OCI-LY7 (cell line): ENCODE measurements around the gene MAP3K10. TPM values are rescaled to one million over a fixed set of nuclear protein-coding genes. Genes with fewer than 3 reads are reported as not detected.

Experiments
- BruUV-seq: library from RNA; stranded (reverse); fragments of 400-500 nt; replicated peaks from 2 replicates; lab custom pipeline; 2021; lab: Mats Ljungman, UMichigan
- CTCF ChIA-PET: fragments of 300-600 bp; sonication (Branson Sonifier 250); formaldehyde crosslinking; loops from one replicate; lab custom pipeline; 2022; ENCODE audit warnings: antibody characterized with exemption; ENCODE audit not compliant: unreplicated experiment; lab: Charles Lee
- POLR2A ChIA-PET: fragments of 300-600 bp; sonication (Branson Sonifier 250); formaldehyde crosslinking; loops from one replicate; lab custom pipeline; 2022; ENCODE audit warnings: antibody characterized with exemption; lab: Charles Lee
- DNase-seq: peaks from one replicate; pipeline ENCODE4 v3.0.0-alpha.2; 2015; ENCODE audit warnings: low spot score
- H2AFZ ChIP-seq: fragments of 200-600 bp; sonication (generic), shearing (Covaris generic); 2 replicates; pipeline ENCODE4 v1.6.1; 2014; ENCODE audit warnings: mild to moderate bottlenecking, antibody characterized with exemption, low read length, moderate library complexity
- H3K27ac ChIP-seq: fragments of 200-600 bp; sonication (generic); 2 replicates; pipeline ENCODE4 v1.5.1; 2014; ENCODE audit warnings: mixed run types, low read depth, mild to moderate bottlenecking, moderate library complexity, low read length, inconsistent platforms; ENCODE audit not compliant: poor library complexity, severe bottlenecking
- H3K36me3 ChIP-seq: fragments of 200-600 bp; sonication (generic); 2 replicates; pipeline ENCODE4 v1.6.1; 2014; ENCODE audit warnings: mild to moderate bottlenecking, antibody characterized with exemption, low read length, moderate library complexity, mixed read lengths; ENCODE audit not compliant: insufficient read depth
- H3K4me1 ChIP-seq: fragments of 200-600 bp; sonication (generic); 2 replicates; pipeline ENCODE4 v1.5.1; 2014; ENCODE audit warnings: mild to moderate bottlenecking, low read length; ENCODE audit not compliant: insufficient read depth, poor library complexity, severe bottlenecking
- H3K4me2 ChIP-seq: fragments of 200-600 bp; sonication (generic); 2 replicates; pipeline ENCODE4 v1.6.1; 2014; ENCODE audit warnings: mild to moderate bottlenecking, low read length
- H3K4me3 ChIP-seq: fragments of 200-600 bp; sonication (generic); 2 replicates; pipeline ENCODE4 v1.5.1; 2014; ENCODE audit warnings: mild to moderate bottlenecking, low read depth, low read length; ENCODE audit not compliant: poor library complexity, severe bottlenecking
- H3K79me2 ChIP-seq: fragments of 200-600 bp; sonication (generic); 2 replicates; pipeline ENCODE4 v1.6.1; 2016; ENCODE audit warnings: low read depth, mild to moderate bottlenecking, low read length, moderate library complexity, mixed read lengths; ENCODE audit not compliant: insufficient read depth
- H3K9me2 ChIP-seq: fragments of 200-600 bp; sonication (generic); 2 replicates; pipeline ENCODE4 v1.6.1; 2016; ENCODE audit warnings: mild to moderate bottlenecking, low read length, mixed read lengths; ENCODE audit not compliant: insufficient read depth
- H3K9me3 ChIP-seq: fragments of 200-600 bp; sonication (generic); 2 replicates; pipeline ENCODE4 v1.6.1; 2014; ENCODE audit warnings: mild to moderate bottlenecking, mixed run types, low read length, mixed read lengths
- H4K20me1 ChIP-seq: fragments of 200-600 bp; sonication (generic); 2 replicates; pipeline ENCODE4 v1.6.1; 2014; ENCODE audit warnings: mild to moderate bottlenecking, antibody characterized with exemption, low read length, moderate library complexity, mixed read lengths; ENCODE audit not compliant: insufficient read depth
- EZH2phosphoT487 ChIP-seq: fragments of 200-600 bp; sonication (generic); IDR thresholded peaks from 2 replicates; pipeline ENCODE4 v1.6.1; 2018; ENCODE audit warnings: low read depth, borderline replicate concordance, mild to moderate bottlenecking, mixed run types, antibody characterized with exemption, low read length, moderate library complexity, mixed read lengths
- intact Hi-C: fragments of 100-400 bp; cut with micrococcal nuclease; formaldehyde crosslinking; loops from one replicate; pipeline ENCODE4 v1.10.0; 2022; ENCODE audit not compliant: unreplicated experiment
- total RNA-seq, 2 experiments: library from RNA; depleted of rRNA in 1 of 2; stranded (reverse); fragments of >200 nt in 1 of 2; shearing (Covaris generic) in 1 of 2; gene quantifications; 2 replicates each; pipeline ENCODE4 v1.2.3, GENCODE V29; 2014 to 2022
- TF ChIP-seq, protein P1 (sequence below): fragments of 200-600 bp; sonication (generic); conservative IDR thresholded peaks from 2 replicates; pipeline ENCODE4 v1.5.1; 2014; ENCODE audit warnings: mild to moderate bottlenecking, antibody characterized with exemption, low read length, moderate library complexity, mixed read lengths

The MAP3K10 gene
- total RNA-seq, 2 experiments from 2014 or later = 20.6 to 32.5 TPM

DNA sequence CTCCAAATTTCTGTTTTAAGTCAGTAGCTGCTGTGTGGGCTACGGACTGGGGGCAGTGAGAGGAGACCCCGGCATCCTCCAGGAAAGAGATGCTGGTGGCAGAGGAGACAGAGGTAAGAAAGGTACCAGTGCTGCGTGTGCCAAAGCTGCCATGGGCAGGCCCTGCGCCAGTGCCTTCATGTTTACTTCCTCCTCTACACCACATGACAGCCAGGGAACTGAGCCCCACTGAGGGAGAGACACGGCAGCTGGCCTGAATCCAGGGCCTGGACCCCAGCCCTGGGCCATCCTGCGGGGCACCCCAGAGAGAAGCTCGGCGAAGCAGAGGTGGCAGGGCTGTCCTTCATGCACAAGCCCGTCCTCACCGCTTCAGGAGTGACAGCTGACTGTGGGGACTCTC, 58.0 kb downstream of the MAP3K10 start:
- no peaks in the 10 kb centered on the region for H3K9me2 ChIP-seq
- no peaks in the 10 kb centered on the region for H3K79me2 ChIP-seq
- H3K36me3 ChIP-seq = peaks cover 44% of the 10 kb centered on the region
- TF ChIP-seq, protein P1, sequence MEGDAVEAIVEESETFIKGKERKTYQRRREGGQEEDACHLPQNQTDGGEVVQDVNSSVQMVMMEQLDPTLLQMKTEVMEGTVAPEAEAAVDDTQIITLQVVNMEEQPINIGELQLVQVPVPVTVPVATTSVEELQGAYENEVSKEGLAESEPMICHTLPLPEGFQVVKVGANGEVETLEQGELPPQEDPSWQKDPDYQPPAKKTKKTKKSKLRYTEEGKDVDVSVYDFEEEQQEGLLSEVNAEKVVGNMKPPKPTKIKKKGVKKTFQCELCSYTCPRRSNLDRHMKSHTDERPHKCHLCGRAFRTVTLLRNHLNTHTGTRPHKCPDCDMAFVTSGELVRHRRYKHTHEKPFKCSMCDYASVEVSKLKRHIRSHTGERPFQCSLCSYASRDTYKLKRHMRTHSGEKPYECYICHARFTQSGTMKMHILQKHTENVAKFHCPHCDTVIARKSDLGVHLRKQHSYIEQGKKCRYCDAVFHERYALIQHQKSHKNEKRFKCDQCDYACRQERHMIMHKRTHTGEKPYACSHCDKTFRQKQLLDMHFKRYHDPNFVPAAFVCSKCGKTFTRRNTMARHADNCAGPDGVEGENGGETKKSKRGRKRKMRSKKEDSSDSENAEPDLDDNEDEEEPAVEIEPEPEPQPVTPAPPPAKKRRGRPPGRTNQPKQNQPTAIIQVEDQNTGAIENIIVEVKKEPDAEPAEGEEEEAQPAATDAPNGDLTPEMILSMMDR = no peak
- TF ChIP-seq EZH2phosphoT487 = no peak
- H3K9me3 ChIP-seq = no peaks in the 10 kb centered on the region
- H3K4me2 ChIP-seq = no peak overlapping the region
- POLR2A ChIA-PET = no interaction called here
- no TSS peak for BruUV-seq
- no peak overlapping the region for H3K27ac ChIP-seq
- H3K4me3 ChIP-seq = no peak overlapping the region
- intact Hi-C loops = no loop called here
- no peak for DNase-seq
- CTCF ChIA-PET = no interaction called here
- H2AFZ ChIP-seq = no peak overlapping the region
- no peaks in the 10 kb centered on the region for H3K4me1 ChIP-seq
- no peaks in the 10 kb centered on the region for H4K20me1 ChIP-seq

DNA sequence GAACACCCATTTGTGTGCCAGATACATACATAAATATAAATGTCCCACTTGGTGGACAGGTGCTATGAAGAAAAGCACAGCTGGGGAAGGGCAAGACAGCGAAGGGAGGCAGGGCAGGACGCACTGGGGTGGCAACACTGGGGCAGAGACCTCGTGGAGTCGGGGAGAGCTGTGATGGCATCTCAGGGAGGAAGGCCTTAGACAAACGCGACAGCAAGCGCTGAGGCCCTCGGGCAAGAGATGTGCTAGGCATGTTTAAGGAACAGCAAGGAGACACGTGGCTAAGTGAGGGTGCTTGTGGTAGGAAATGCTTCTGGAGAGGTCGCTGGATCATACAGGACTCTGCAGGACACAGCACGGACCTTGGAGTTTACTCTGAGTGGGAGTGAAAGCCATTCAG, 58.6 kb downstream of the MAP3K10 start:
- intact Hi-C loops = no loop called here
- no peaks in the 10 kb centered on the region for H3K9me3 ChIP-seq
- no TSS peak for BruUV-seq
- no peak overlapping the region for H3K4me3 ChIP-seq
- H4K20me1 ChIP-seq = no peaks in the 10 kb centered on the region
- DNase-seq = no peak
- no peaks in the 10 kb centered on the region for H3K79me2 ChIP-seq
- H3K9me2 ChIP-seq = no peaks in the 10 kb centered on the region
- no peak for TF ChIP-seq EZH2phosphoT487
- TF ChIP-seq, protein P1 = no peak
- H3K36me3 ChIP-seq = peaks cover 48% of the 10 kb centered on the region
- no peak overlapping the region for H3K4me2 ChIP-seq
- ChIA-PET POLR2A (interaction anchor here (0.7 kb wide), 1 partner anchor 175 kb away, joined by 3 read pairs; no protein-coding TSS in a partner anchor), CTCF (no interaction called here)
- H2AFZ ChIP-seq = no peak overlapping the region
- no peak overlapping the region for H3K27ac ChIP-seq
- H3K4me1 ChIP-seq = no peaks in the 10 kb centered on the region

DNA sequence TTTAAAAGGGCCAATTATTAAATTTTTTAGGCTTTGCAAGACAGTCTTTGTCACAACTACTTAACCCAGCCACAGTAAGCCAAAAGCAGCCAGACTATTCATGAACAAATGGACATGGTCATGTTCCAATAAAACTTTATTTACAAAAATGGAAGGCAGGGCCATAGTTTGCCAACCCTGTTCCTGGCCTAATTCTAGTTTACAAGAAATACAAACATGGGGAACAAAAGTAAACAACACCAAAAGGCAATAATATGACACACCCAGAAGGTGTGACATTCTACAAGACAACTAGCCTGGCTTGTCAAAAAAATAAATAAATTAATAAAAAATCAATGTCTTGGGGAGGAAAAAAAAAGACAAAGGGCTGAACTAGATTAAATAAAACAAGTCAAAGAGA, 60.0 kb downstream of the MAP3K10 start:
- Histone ChIP-seq H4K20me1 (no peaks in the 10 kb centered on the region), H3K4me2 (no peak overlapping the region), H3K79me2 (no peaks in the 10 kb centered on the region), H2AFZ (no peak overlapping the region), H3K9me3 (no peaks in the 10 kb centered on the region), H3K36me3 (peaks cover 62% of the 10 kb centered on the region), H3K27ac (no peak overlapping the region), H3K9me2 (no peaks in the 10 kb centered on the region), H3K4me1 (no peaks in the 10 kb centered on the region), H3K4me3 (no peak overlapping the region)
- ChIA-PET POLR2A (no interaction called here), CTCF (no interaction called here)
- BruUV-seq = no TSS peak
- no peak for DNase-seq
- TF ChIP-seq EZH2phosphoT487 = no peak
- TF ChIP-seq, protein P1 = no peak
- intact Hi-C loops = no loop called here
